ENCODE data around the gene IQGAP2. TPM values are rescaled to one million over a fixed set of nuclear protein-coding genes. Genes with fewer than 3 reads are reported as not detected.

The IQGAP2 gene
- polyA plus RNA-seq, 1 experiment = 0.01 TPM

- peaks cover 9% of the 10 kb centered on the region; the same call in 1 of the 2 replicates for H3K27me3 ChIP-seq (ENCODE audit: control insufficient read depth, insufficient read depth, low read length)
- no peaks in the 10 kb centered on the region for H3K36me3 ChIP-seq (ENCODE audit: control insufficient read depth, insufficient read depth, low read length)
- POLR2A ChIA-PET = no interaction called here
- CTCF ChIA-PET = interaction anchor here (1.4 to 2.2 kb wide), 2 partner anchors 47 to 56 kb away, joined by 5 to 11 read pairs; no protein-coding TSS in a partner anchor
- DNase-seq (ENCODE audit: low read depth) = no peak
- no peak for TF ChIP-seq CTCF (IDR thresholded peaks at IDR 0.05; ENCODE audit: insufficient read depth, low read depth, low read length)
- H3K4me3 ChIP-seq (ENCODE audit: low read depth, low read length) = no peak overlapping the region
These were observed 315.3 kb downstream of the IQGAP2 start for GRCh38 chr5:76718381-76718832.

GRCh38 chr5:76718880-76719279 lies 315.8 kb downstream of the IQGAP2 start:
- POLR2A ChIA-PET = no interaction called here

GRCh38 chr5:76720988-76721569 lies 318.0 kb downstream of the IQGAP2 start:
- CTCF ChIA-PET = interaction anchor here (0.6 to 3.2 kb wide), 3 partner anchors 12 to 27 kb away, joined by 3 to 7 read pairs (median 3); no protein-coding TSS in a partner anchor
- H3K4me3 ChIP-seq (ENCODE audit: low read depth, low read length) = no peak overlapping the region
- no peak for TF ChIP-seq CTCF (IDR thresholded peaks at IDR 0.05; ENCODE audit: insufficient read depth, low read depth, low read length)
- H3K27me3 ChIP-seq (ENCODE audit: control insufficient read depth, insufficient read depth, low read length) = no peaks in the 10 kb centered on the region
- no peaks in the 10 kb centered on the region for H3K36me3 ChIP-seq (ENCODE audit: control insufficient read depth, insufficient read depth, low read length)
- DNase-seq (ENCODE audit: low read depth) = no peak
- POLR2A ChIA-PET = no interaction called here

More at GRCh38 chr5:76718880-76719279, 315.8 kb downstream of the IQGAP2 start:
- CTCF ChIA-PET = interaction anchor here (1.3 to 1.4 kb wide), 2 partner anchors 47 to 56 kb away, joined by 4 to 5 read pairs; no protein-coding TSS in a partner anchor
- Histone ChIP-seq H3K36me3 (ENCODE audit: control insufficient read depth, insufficient read depth, low read length) (no peaks in the 10 kb centered on the region), H3K27me3 (ENCODE audit: control insufficient read depth, insufficient read depth, low read length) (peaks cover 9% of the 10 kb centered on the region; the same call in 1 of the 2 replicates), H3K4me3 (ENCODE audit: low read depth, low read length) (no peak overlapping the region)
- no peak for TF ChIP-seq CTCF (IDR thresholded peaks at IDR 0.05; ENCODE audit: insufficient read depth, low read depth, low read length)
- no peak for DNase-seq (ENCODE audit: low read depth)

GRCh38 chr5:76723266-76723665 lies 320.2 kb downstream of the IQGAP2 start:
- ChIA-PET POLR2A (no interaction called here), CTCF (interaction anchor here (1.0 to 3.2 kb wide), 4 partner anchors 10 to 51 kb away, joined by 3 to 12 read pairs (median 5); no protein-coding TSS in a partner anchor)
- no peak for TF ChIP-seq CTCF (IDR thresholded peaks at IDR 0.05; ENCODE audit: insufficient read depth, low read depth, low read length)
- Histone ChIP-seq H3K36me3 (ENCODE audit: control insufficient read depth, insufficient read depth, low read length) (0 out of 2 replicates have a peak, but pooled peaks cover 1% of the 10 kb centered on the region), H3K27me3 (ENCODE audit: control insufficient read depth, insufficient read depth, low read length) (no peaks in the 10 kb centered on the region), H3K4me3 (ENCODE audit: low read depth, low read length) (no peak overlapping the region)
- no peak for DNase-seq (ENCODE audit: low read depth)

- CTCF ChIA-PET = interaction anchor here (1.4 to 3.2 kb wide), 2 partner anchors 9 to 16 kb away, joined by 3 to 7 read pairs; no protein-coding TSS in a partner anchor
- POLR2A ChIA-PET = no interaction called here
- no peak for TF ChIP-seq CTCF (IDR thresholded peaks at IDR 0.05; ENCODE audit: insufficient read depth, low read depth, low read length)
- H3K27me3 ChIP-seq (ENCODE audit: control insufficient read depth, insufficient read depth, low read length) = no peaks in the 10 kb centered on the region
- H3K4me3 ChIP-seq (ENCODE audit: low read depth, low read length) = no peak overlapping the region
- DNase-seq (ENCODE audit: low read depth) = no peak
- H3K36me3 ChIP-seq (ENCODE audit: control insufficient read depth, insufficient read depth, low read length) = 0 out of 2 replicates have a peak, but pooled peaks cover 1% of the 10 kb centered on the region
These were observed 320.8 kb downstream of the IQGAP2 start for GRCh38 chr5:76723906-76724305.
